ENCODE results near the gene GNG12. TPM values are rescaled to one million over a fixed set of nuclear protein-coding genes. Genes with fewer than 3 reads are reported as not detected.

Gene GNG12
- total RNA-seq, 1 experiment from 2014 or later, result 66.1 TPM

DNA sequence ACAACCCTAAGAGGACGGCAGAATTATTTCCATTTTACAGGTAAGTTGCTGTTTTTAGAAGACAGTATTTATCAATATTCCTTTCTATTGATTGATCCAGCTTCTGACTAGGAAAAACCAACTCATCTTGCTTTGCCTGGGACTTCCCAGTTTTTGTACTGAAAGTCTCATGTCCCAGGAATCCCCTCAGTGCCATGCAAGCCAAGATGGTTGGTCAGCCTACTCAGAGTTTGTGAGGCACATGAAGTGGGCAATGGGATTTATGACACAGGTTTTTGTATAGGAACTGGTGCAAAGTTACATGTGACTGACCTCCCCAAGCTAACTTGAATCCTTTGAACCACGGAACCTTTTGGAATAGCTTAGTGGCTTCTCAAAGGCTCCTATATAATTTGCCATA, 45.5 kb downstream of the GNG12 start:
- POLR2A ChIA-PET (ENCODE audit: unreplicated experiment), result no interaction called here
- DNase-seq, result no peak
- CTCF ChIA-PET, result no interaction called here

DNA sequence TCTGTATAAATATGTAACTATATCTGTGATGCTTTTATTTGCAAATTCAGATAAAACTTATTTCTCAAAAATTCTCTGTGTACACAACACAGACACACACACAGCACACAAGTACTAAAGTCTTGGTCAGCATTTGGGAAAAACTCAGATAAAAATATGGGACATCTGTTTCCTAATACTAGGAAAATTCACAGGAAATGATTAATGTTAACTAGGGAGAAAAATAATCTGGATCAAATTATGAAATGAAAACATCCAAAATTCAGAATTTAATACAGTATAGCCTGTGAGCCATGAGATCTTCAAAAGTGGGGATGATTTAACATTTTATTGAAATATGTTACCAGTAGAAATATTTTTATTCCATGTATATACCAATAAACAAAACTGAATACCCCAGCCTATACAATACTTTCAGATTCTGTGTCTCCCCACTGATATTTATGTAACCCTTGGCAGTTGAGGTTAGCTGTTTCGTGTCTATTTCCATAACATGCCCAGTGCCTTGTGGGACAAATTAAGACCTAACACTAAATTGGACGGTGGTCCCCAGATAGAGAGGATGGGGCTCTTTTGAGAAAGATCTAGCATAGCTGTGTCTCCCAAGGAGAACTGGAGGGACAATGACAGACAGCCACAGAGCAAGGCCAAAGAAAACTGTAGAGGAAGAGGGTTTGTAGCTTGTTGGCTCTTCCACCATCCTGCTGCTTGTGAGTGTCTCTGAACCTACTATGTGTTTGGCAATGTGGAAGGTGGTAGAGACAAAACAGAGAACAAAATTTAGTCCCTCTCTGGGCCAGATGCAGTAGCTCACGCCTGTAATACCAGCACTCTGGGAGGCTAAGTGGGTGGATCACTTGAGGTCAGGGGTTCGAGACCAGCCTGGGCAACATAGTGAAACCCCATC, 47.2 kb downstream of the GNG12 start:
- H3K79me2 ChIP-seq (ENCODE audit: low read length), result peaks cover 72% of the 10 kb centered on the region
- H3K36me3 ChIP-seq (ENCODE audit: low read depth, low read length), result no peaks in the 10 kb centered on the region
- no peak overlapping the region for H3K9ac ChIP-seq (ENCODE audit: low read length)
- H3K27me3 ChIP-seq (ENCODE audit: low read length), result no peaks in the 10 kb centered on the region
- ChIA-PET POLR2A (ENCODE audit: unreplicated experiment) (no interaction called here), CTCF (no interaction called here)
- TF ChIP-seq CTCF (conservative IDR thresholded peaks at IDR 0.05; ENCODE audit: low read depth, low read length) (no peak), EZH2phosphoT487 (IDR thresholded peaks at IDR 0.05; ENCODE audit: borderline replicate concordance, low read length) (no peak), EZH2 (IDR thresholded peaks at IDR 0.05; ENCODE audit: low read length, unreplicated experiment) (no peak)
- H3K4me3 ChIP-seq (ENCODE audit: low read length), result no peak overlapping the region
- no peak overlapping the region for H2AFZ ChIP-seq (ENCODE audit: low read length)
- intact Hi-C loops (cut with micrococcal nuclease), result no loop called here
- H3K9me2 ChIP-seq (replicated peaks; ENCODE audit: low read length), result no peaks in the 10 kb centered on the region
- H3K9me3 ChIP-seq (ENCODE audit: low read length), result no peaks in the 10 kb centered on the region
- H3K4me2 ChIP-seq (ENCODE audit: low read length), result no peak overlapping the region
- ATAC-seq, result no peak
- H3K27ac ChIP-seq (ENCODE audit: low read length), result no peak overlapping the region
- no TSS peak for BruUV-seq (replicated peaks)
- no peaks in the 10 kb centered on the region for H3F3A ChIP-seq (ENCODE audit: low read length, unreplicated experiment)
- no peak for DNase-seq
- H4K20me1 ChIP-seq (ENCODE audit: low read length), result no peaks in the 10 kb centered on the region
- peaks cover 5% of the 10 kb centered on the region for H3K4me1 ChIP-seq (ENCODE audit: insufficient read depth, low read length)

More for the DNA sequence above, 45.5 kb downstream of the GNG12 start:
- H4K20me1 ChIP-seq (ENCODE audit: low read length), result no peaks in the 10 kb centered on the region
- no peaks in the 10 kb centered on the region for H3K9me2 ChIP-seq (replicated peaks; ENCODE audit: low read length)
- no peaks in the 10 kb centered on the region for H3K36me3 ChIP-seq (ENCODE audit: low read depth, low read length)
- no TSS peak for BruUV-seq (replicated peaks)
- H3K9me3 ChIP-seq (ENCODE audit: low read length), result no peaks in the 10 kb centered on the region
- peaks cover 21% of the 10 kb centered on the region for H3K4me1 ChIP-seq (ENCODE audit: insufficient read depth, low read length)
- no peak overlapping the region for H2AFZ ChIP-seq (ENCODE audit: low read length)
- intact Hi-C loops (cut with micrococcal nuclease), result no loop called here
- no peaks in the 10 kb centered on the region for H3K27me3 ChIP-seq (ENCODE audit: low read length)
- no peak for TF ChIP-seq EZH2phosphoT487 (IDR thresholded peaks at IDR 0.05; ENCODE audit: borderline replicate concordance, low read length)
- TF ChIP-seq EZH2 (IDR thresholded peaks at IDR 0.05; ENCODE audit: low read length, unreplicated experiment), result no peak
- TF ChIP-seq CTCF (conservative IDR thresholded peaks at IDR 0.05; ENCODE audit: low read depth, low read length), result no peak
- no peak overlapping the region for H3K4me2 ChIP-seq (ENCODE audit: low read length)
- H3K9ac ChIP-seq (ENCODE audit: low read length), result no peak overlapping the region
- no peaks in the 10 kb centered on the region for H3F3A ChIP-seq (ENCODE audit: low read length, unreplicated experiment)
- H3K4me3 ChIP-seq (ENCODE audit: low read length), result no peak overlapping the region
- H3K79me2 ChIP-seq (ENCODE audit: low read length), result peaks cover 65% of the 10 kb centered on the region
- no peak for ATAC-seq
- H3K27ac ChIP-seq (ENCODE audit: low read length), result no peak overlapping the region

DNA sequence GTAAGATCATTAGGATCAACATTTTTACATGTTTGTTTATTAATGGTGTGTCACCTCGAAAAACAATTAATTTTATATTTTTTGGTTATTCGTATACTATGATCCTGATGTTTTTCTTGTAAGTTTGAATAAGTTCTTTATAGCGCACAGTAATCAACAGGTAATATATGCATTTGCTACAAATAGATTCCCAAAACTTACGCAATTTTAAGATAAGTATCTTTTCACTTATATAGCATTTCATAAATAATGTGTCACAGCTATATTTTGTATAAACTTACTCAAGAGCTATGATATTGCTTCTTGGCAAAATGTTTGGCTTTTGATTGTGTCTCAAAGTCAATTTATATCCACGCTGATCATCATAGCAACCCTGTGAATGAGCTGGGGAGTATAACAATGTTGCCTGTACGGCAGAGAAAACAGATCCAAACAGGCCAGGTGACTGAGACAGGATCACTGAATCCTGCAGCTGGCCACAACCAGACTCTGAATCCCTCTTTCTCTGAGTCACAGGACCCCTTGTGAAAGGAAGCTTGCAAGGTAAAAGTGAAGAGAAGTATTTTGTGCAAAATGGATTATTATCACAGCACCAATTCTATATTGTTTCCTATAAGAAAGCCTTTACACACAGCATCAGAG, 48.6 kb downstream of the GNG12 start:
- no peaks in the 10 kb centered on the region for H3K9me3 ChIP-seq (ENCODE audit: low read length)
- no peak overlapping the region for H3K4me2 ChIP-seq (ENCODE audit: low read length)
- no peaks in the 10 kb centered on the region for H3F3A ChIP-seq (ENCODE audit: low read length, unreplicated experiment)
- no peaks in the 10 kb centered on the region for H4K20me1 ChIP-seq (ENCODE audit: low read length)
- ATAC-seq (no peak), DNase-seq (no peak)
- no peak overlapping the region for H3K4me3 ChIP-seq (ENCODE audit: low read length)
- no peak overlapping the region for H3K27ac ChIP-seq (ENCODE audit: low read length)
- no peaks in the 10 kb centered on the region for H3K4me1 ChIP-seq (ENCODE audit: insufficient read depth, low read length)
- POLR2A ChIA-PET (ENCODE audit: unreplicated experiment), result no interaction called here
- H3K79me2 ChIP-seq (ENCODE audit: low read length), result peaks cover 70% of the 10 kb centered on the region
- no peaks in the 10 kb centered on the region for H3K9me2 ChIP-seq (replicated peaks; ENCODE audit: low read length)
- H2AFZ ChIP-seq (ENCODE audit: low read length), result no peak overlapping the region
- H3K9ac ChIP-seq (ENCODE audit: low read length), result no peak overlapping the region
- intact Hi-C loops (cut with micrococcal nuclease), result no loop called here
- BruUV-seq (replicated peaks), result no TSS peak
- no peaks in the 10 kb centered on the region for H3K27me3 ChIP-seq (ENCODE audit: low read length)
- CTCF ChIA-PET, result no interaction called here
- no peaks in the 10 kb centered on the region for H3K36me3 ChIP-seq (ENCODE audit: low read depth, low read length)
- TF ChIP-seq EZH2phosphoT487 (IDR thresholded peaks at IDR 0.05; ENCODE audit: borderline replicate concordance, low read length) (no peak), CTCF (conservative IDR thresholded peaks at IDR 0.05; ENCODE audit: low read depth, low read length) (no peak)
